Occipital lobe (tissue), 2 donors: Measurements from ENCODE around the gene DCC. TPM values are rescaled to one million over a fixed set of nuclear protein-coding genes. Genes with fewer than 3 reads are reported as not detected.

Source experiments
- DNase-seq: peaks from one replicate; lab custom pipeline; 2025; lab: John Stamatoyannopoulos, UW
- total RNA-seq: library from RNA; depleted of rRNA; stranded (reverse); fragments of >200 nt; gene quantifications from one replicate; pipeline ENCODE4 v1.2.3, GENCODE V29; 2014

DCC gene
- total RNA-seq, 1 donor from 2014 or later, result 13.6 TPM

DNA sequence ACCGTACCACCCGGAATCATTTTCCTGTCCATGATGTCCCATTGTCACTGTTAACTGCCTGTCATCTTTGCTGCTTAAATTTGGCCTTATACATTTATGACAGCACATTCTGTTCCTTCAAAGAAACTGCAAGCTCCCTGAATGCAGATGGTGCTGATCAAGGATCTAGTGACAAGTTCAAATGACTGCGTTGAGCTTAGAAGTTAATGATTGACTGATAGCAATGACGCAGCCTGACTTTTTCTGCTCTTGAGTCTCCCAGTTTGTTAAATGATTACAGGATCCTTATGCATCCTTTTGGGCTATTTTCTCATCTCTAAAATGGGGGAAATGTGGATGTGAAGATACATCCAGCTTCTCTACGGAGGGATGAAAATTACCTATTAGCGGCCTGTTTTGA lies 159.0 kb downstream of the DCC start:
- DNase-seq, result no peak

DNA sequence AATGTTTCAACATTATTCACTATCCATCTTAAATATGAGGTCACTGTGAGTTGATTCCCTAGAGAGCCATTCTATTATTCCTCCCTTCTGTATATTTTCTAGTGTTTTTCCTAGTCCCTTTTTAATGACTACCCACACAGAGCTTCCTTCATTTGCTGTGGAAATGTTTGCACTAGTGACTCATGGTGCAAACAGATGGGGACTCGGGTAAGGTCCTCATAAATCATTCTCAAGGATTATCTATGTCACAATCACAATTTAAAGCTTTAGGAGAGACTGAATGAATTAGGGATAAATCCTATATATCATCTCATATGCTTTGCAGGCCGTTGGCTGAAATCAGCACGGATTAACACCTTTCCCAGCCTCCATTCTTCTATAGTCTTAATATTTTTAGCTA lies 159.6 kb downstream of the DCC start:
- DNase-seq, result no peak

DNA sequence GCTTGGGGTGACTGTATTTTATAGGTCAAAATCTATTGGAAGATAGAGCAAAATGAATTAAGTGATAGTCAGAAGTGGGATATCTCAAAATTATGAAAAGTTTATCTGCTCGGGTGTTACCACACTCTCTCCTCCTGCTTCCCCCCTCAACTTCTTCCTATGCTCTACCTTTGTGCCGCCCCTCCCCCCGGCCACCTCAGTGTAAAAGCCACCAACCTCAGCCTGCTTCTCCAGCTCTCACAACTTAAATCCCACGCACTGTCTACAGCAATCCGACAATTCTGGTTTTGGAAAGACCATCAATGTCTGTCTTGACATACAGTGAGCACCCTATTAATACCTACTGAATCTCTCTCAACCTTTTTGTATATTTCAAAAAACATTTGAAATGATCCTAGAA lies 164.6 kb downstream of the DCC start:
- DNase-seq, result no peak

DNA sequence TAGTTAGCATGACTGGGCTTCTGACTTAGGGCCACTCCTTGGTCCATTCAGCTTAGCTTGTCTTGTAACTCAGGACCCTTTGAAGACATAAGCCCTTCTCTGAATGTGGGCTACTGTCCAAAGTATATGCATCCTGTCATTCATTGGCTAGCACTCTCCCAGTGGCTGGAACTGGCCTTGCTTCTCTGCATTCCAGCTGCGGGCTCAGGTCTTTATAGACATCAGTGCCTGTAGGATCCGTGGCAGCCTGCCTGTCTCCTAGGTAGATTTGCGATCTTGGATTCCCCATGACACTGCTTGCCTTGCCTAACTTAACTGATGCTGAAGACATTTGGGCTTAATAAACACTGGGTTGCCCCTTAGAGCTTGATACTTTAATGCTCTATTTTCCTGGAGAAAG lies 170.1 kb downstream of the DCC start:
- no peak for DNase-seq

DNA sequence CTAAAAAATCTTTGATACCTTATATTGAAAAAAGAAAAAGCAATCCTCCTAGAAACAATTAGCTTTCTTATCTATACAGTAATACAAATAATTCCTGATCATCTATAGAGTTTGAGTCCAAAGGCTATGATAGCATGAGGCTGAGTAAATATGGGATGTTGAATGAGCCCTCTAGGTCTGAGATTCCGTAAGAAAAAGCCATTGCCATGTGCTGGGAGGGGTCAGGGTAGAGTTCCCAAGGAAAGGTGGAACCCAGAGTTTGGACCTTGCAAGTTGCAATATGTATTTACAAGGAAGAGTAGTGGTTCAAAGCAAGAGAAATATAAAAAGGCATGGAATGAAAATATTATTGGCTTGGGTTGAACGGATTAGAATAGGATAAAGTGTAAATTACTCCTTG lies 178.1 kb downstream of the DCC start:
- no peak for DNase-seq

DNA sequence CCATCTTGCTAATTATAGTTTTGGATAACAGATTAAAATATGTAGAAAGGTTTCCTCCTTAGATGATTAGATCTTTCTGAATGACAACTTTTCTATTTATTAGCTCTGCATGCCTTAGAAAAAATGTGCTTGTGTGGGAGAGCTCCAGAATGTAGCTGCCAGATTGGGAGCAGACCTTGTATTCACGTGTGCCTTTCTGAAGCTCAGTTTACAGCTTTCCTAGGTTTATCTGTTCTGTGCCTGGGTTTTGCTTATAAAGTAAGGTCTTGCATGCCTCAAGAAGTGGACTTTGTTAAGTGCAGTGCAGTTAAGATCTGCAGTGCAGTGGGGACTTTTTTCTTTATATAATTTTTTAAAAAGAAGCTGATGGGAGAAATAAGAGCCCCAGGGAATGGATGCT lies 179.0 kb downstream of the DCC start:
- no peak for DNase-seq

DNA sequence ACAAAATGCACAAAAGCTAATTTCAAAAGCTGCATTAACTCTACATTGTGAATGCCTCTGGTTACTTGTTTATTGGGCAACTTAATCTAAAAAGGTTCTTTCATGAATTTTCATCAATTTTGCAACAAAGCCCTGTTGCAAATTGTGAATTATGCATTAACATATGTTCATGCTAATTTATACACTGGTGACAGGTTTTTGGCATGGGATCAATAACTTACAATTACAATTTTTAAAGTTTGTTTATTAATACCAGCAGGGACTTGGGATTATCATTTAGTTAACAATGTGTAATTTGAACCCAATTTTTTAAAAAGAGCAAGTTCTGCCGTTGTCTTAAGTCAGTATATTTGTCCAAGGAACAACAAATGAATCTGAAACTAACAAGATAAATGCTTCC lies 183.6 kb downstream of the DCC start:
- no peak for DNase-seq

DNA sequence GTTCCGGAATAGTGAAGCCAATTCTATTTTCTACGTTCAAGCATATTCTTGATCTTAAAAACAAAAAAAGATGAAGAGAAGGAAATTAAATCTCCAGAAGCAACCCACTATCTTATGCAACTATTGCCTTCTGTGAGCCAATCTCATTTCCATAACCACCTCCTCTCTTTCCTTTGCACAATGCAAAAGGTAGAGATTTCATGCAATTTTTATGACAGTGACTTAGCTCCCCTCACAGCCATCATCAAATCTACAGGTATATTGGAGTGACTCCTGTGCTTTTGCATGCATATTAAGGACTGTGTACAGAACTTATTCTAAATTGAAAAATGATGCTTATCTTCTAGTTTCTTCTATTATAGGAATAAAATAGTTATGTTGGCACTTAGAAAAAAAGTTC lies 191.8 kb downstream of the DCC start:
- DNase-seq, result no peak

DNA sequence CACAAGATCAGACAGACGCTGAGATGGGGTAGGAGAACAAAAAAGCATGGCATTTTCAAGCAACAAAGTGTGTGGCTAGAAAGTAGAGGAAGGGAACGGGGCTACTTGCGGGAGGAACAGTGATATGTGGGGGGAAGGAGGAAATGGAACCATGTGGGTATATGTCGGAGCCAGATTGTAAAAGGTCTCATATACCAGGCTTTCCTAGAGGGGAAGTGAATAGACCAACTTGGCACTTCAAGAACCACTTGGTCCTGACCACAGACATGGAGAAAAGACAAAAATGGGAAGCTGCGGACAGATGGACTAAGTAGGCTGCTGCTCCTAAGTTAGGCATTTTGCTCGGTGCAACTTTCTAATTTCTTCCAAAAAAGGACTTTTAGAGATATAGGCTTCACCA lies 196.0 kb downstream of the DCC start:
- no peak for DNase-seq

DNA sequence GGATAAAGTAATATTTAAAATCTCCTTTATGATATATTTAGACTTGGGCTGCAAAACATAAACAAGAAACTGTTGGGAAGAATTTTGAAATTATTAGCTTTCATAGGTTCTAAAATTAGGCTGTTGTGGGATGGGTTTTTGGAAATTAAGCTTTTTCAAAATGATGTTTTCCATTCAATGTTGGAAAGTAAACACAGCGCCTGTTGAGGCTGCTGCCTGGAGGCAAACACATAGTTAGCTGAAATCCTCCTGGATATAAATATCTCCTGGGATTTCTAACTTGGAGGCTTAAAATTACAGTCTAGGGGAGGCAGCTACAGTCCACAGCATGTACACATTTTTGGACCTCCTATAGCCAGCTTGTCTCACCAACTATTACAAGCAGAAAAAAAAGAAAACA lies 197.3 kb downstream of the DCC start:
- no peak for DNase-seq

DNA sequence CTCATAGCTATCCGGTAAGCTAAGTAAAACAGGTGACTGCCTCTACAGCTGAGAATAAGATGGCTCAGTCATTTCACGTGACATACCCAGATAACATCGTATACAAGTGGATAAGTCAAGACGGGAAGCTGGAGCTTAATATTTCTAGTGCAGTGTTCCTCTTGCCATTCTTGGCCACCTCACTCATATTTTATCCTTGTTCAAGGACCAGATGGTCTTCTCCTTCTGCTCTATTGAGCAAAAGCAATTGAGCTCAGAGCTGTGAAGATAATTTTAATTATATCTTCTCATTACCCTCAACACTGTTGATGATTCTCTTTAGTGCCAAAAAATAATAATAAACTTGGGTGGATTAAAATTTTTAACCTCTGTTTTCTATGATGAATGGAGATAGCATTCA lies 201.1 kb downstream of the DCC start:
- no peak for DNase-seq

DNA sequence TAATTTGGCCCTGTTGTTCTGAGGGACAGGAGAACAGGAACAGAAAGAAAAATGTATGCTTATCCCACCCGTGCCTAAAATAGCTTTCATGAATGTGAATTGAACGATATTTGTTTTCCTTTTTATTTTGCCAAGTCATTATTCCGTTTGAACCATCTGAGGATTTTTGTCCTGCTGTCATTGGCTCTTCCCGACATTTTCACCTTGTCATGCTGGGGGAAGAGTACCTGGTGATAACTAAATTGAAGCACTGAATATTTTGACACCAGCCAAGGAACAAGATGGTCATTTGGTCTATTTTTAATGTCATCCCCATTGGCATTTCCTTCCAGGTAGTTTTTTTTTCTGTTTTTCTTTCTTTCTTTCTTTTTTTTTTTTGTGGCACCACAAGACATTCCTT lies 204.1 kb downstream of the DCC start:
- no peak for DNase-seq

DNA sequence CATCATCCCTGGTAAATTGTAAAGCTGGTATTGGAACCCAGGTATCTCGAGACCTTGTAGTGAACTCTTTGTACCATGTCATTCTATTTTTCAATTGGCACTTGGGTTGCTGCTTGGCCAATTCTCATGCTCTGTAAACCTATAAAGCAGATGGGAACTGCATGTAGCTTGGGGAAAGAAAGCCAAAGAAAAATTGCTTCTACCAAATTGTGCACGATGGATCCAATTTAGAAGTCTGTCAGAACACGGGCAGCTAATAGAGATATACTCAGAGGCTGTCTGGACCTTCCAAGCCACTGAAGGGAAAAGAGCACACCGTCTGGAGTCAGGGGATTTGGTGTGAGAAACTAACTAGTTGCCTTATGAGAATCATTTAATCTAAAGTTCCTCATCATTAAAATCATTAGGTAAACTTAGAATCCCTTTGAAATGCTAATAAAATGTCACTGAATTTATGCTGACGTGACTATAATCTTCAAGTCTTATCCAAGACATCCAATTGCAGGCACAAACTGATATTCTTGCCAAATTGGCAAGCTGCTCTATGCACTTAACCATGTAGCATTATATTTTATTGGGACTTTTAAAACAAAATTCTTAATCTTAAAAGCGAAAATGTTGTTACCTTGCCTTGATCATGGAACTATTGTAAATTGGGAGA lies 206.8 kb downstream of the DCC start:
- no peak for DNase-seq

DNA sequence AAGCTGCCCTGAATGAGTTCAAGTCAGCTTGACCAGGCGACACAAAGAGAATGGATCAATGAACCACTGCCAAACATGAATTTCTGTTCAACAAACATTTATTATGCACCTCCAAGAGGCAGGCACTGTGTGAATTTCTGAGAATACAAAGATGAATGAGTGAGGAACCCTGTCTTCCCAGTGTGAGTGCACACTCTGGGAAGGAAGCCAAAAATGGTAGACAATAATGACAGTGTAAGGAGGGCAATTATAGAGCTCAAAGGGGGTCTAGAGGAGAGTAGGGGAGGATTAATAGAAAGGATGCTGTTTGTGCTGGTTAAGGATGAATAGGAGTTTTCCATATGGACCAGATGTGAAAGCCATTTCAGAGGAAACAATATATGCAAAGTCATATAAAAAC lies 213.4 kb downstream of the DCC start:
- DNase-seq, result no peak

DNA sequence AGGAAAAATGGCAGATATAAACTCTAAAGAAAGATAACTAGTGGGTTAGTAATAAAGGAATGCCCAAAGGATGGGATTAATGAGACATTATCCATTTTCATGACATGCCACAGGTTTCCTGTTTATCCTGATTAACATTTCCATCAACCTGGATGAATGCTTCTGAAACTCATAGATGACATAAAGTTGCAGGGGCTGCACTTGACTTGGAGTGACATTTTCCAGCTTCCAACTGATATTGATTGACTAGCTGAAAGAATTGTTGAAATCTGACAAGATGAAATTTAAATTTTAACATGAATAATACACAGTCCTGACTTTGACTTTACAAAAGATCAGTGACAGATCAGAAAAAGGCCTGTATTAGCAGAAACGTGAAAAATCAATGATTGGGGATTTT lies 214.2 kb downstream of the DCC start:
- DNase-seq, result no peak

DNA sequence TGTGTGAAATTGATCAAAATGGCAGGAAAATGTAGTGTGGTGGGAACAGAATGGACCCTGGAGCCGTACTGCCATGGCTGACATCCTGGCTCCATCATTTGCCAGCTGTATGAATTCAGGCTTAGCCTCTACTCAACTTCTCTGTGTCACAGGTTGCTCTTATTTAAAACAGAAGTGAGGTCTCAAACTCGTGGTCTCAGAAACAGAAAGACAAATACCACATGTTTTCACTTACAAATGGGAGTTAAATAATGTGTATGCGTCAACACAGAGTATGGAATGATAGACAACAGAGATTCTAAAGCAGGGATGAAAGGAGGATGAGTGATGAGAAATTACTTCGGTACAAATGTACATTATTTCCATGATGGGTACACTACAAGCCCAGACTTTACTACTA lies 227.4 kb downstream of the DCC start:
- DNase-seq, result no peak

DNA sequence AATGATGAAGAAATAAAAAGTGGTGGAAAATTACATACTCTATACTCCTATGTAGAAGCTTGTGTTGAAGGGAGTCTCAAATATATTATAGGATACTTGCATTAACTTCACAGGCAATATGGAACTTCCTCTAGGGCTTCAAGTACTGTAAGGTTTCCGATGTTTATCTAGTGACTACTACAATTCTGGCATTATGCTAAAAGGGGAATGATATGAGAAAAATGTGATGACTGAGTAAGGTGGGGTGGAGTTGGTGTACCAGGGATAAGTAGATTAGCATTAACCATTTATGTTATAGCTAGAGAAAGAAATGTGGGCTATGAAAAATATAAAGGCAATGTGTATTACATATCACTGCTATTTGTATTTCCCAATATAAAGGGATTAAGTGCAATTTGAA lies 229.5 kb downstream of the DCC start:
- no peak for DNase-seq

DNA sequence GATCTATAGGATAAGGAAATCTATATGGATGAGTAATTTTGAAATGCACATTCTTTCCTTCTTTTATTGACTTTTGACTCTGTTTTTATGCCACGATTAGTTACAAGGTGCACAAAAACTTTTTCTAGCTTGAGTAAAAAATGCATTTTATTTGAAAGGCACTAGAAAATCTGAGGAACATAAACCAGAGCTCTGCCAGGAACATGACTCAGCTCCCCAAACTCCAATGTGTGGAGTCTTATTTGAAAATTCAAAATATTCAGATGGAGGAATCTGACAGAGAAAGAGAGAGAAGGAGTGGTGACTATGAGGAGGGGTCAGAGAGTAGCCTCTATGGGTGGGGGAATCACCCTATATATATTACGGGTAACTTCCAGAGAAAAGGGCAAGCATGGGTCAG lies 231.0 kb downstream of the DCC start:
- DNase-seq, result no peak

DNA sequence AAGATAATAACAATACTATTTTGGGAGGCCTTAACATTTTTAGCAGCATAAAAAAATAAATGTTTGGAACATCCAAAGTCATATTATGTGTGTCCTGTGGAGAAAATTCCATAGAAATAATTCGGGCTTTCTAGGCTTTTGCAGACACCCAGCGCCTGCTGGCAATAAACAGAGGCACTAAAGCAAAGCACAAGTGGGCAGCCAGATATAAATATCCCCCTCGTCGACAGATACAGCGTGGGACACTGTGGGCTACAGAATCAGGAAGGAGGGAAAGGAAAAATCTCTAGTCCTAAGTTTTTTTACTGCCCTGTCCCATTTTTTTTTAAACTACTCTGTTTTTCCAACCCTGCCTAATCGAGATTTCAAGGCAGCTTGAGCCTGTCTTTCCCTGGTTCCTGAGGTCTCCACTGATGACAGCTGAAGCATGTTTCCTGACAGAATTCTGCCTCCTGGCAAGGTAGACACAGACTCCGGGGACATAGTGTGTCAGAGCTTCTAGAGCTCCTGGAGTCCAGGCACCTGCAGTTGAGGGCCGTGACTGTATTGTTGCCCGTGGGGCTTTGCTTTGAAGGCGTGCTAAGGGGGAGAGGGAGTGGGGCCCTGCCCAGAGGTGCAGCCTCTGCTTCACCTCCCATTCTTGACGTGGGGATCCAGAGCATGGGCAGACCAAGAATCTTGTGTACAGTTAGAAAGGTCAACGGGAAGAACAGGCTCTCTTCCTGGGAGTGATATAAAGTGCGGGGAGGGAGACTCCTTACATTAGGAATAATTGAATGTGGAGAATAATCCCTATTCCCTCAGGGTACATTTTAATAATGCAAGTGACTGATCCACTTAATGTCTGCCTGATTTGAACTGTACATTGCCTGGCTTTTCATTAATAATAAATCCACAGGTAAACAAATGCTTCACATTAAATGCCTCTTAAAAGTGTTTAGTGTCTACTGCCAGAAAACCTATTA lies 232.3 kb downstream of the DCC start:
- DNase-seq, result no peak

DNA sequence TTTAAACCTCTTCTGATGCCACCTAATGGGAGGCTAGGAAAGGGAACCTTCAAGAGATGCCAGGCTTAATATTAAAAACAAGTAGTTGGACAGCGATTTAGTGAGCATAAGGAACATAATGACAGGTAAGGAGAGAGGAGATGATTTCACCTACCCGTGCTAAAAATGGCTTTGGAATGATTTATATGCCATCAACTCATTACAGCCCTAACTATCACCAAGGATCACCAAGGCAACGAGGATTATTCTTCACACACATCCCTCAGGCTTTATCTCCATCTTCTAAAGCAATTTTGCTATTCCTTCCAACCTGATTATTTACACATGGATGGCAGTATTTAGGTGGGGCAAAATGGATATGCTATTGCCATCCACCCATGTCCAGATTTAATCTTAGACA lies 237.8 kb downstream of the DCC start:
- no peak for DNase-seq

DNA sequence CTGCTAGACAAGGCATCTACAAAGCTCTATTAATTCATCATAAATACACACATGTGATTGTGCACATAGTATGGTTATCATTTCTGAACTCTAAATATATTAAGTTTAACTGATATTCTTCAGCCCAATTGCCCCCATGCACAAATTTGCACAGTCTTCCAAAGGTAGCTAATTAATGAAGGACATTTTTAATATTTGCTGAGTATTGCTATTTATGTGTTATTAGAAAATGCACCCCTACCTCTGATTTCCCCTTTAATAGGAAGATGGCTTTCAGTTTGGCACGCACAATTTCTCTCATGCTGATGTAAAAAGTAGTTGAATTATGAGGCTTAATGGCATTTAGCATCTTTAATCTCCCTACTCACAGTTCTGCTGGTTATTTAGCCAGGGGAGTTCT lies 242.1 kb downstream of the DCC start:
- DNase-seq, result no peak

DNA sequence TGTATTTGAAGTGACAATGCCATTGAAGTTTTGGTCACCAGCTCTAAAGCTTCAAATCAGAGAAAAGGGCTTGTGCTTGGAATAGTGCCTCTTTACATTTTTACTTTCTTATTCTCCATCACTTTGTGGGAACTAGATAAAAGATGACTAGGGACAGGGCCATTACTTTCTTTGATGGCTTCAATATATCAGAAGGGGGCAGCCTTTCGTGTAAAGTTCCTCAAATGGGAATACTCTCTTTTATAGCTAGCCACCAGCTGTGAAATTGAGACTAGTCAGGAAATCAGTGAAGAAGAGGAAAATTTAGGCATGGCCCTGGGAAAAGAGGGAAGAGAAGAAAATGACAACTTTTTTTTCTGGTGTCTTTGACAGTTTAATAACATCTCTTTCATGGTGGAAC lies 242.5 kb downstream of the DCC start:
- no peak for DNase-seq

DNA sequence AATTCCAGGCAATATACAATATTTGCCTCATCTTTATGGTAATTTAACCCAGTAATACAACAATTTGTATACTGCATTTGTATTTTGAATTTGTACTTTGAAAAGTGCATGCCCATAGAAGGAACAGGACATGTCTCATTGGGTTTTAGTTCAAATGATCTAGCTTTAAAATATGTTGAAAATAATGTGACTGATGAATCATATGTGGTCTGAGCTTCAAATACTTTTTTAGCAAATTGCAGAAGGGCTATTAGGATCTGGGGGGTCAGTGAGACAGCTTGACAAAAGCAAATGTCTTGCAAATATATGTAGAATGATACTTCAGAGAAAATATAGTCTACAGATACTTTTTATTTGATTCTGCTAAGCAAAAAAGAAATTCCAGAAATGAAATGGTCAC lies 248.9 kb downstream of the DCC start:
- DNase-seq, result no peak
